ENCODE measurements around the gene DMAC1. TPM values are rescaled to one million over a fixed set of nuclear protein-coding genes. Genes with fewer than 3 reads are reported as not detected.

Gene DMAC1, protein sequence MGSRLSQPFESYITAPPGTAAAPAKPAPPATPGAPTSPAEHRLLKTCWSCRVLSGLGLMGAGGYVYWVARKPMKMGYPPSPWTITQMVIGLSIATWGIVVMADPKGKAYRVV
- total RNA-seq (100 to 1,000 TPM in 6 of 9 donors, 10 to 100 TPM in 3; 31.0 to 166 (median 110) TPM), polyA plus RNA-seq (10 to 100 TPM; 22.8 to 28.9 TPM)
- long read RNA-seq, donor 1, transcript DMAC1-201 (2 exons, 2,755 nt): major isoform, 111 of 133 reads
- long read RNA-seq, donor 1, partial matches to known transcripts: 0 of 133 reads
- long read RNA-seq, donor 1, other reads (novel, unspliced or antisense): 22 of 133 reads
- long read RNA-seq, donor 2, transcript DMAC1-201 (2 exons, 2,755 nt): major isoform, 55 of 70 reads
- long read RNA-seq, donor 2, partial matches to known transcripts: 5 of 70 reads
- long read RNA-seq, donor 2, other reads (novel, unspliced or antisense): 10 of 70 reads
- long read RNA-seq, donor 3, transcript DMAC1-201 (2 exons, 2,755 nt): major isoform, 78 of 97 reads
- long read RNA-seq, donor 3, partial matches to known transcripts: 0 of 97 reads
- long read RNA-seq, donor 3, other reads (novel, unspliced or antisense): 19 of 97 reads

DNA sequence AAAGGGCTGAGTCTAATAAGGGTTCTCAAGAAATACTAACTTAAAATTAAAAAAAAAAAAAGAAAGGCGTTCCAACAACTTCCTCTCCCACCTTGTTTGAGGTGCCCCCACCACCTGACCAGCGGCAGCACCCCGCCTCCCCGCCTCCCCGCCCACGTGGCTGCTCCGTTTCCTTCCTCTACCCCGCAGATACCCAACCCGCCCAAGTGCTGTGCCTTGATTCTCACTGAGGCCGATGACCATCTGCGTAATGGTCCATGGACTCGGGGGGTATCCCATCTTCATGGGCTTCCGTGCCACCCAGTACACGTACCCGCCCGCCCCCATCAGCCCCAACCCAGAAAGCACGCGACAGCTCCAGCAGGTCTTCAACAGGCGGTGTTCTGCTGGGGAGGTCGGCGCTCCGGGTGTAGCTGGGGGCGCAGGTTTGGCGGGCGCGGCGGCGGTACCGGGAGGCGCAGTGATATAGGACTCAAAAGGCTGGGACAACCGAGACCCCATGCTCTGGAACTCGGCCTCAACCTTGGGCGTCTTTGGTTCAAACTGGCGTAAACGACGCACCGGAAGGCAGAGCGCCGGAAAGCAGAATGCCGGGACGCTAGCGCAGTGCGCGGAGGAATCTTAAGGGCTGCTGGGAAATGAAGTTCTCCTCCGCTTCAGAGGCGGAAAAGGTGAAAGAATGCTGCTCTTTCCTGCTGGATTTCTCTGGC lies at the start of gene DMAC1:
TSS of gene DMAC1 (minus strand) at position 545 of the 710 bp plus-strand sequence. CDS start at position 501, 44 bp downstream.
- H3K9me3 ChIP-seq: no peaks in the 10 kb centered on the region
- WGBS, 4 donors: 0 to 1% (median 0%) methylated on average over 27 to 46 of the region's 46 CpGs
- intact Hi-C loops (cut with DNase I): no loop called here

DNA sequence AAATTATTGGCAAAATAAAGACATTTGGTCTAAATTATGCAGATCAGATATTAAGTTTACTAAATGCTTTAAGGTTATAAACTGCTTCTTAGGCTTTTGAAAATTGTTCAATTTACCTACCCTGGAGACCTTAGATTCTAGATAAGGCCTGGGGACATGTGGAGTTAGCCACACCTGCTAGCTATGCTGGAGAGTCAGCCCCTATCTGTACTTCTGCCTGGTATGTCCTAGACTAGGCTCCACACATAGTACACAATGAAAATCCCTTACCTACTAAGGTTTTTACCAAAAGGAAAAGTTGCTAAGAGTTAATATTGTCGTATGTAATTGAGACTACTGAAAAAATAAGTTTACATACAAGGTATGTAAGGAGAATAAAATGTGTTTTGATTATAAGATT lies 49.8 kb upstream of the DMAC1 start:
- ATAC-seq (no peak), DNase-seq (no peak)
- 76 to 85% (median 82%) methylated on average over 1 of the region's 1 CpG for WGBS, 4 donors
- H3K36me3 ChIP-seq: no peaks in the 10 kb centered on the region
- no peak for TF ChIP-seq POLR2A (IDR thresholded peaks at IDR 0.05)
- TF ChIP-seq, protein P1, sequence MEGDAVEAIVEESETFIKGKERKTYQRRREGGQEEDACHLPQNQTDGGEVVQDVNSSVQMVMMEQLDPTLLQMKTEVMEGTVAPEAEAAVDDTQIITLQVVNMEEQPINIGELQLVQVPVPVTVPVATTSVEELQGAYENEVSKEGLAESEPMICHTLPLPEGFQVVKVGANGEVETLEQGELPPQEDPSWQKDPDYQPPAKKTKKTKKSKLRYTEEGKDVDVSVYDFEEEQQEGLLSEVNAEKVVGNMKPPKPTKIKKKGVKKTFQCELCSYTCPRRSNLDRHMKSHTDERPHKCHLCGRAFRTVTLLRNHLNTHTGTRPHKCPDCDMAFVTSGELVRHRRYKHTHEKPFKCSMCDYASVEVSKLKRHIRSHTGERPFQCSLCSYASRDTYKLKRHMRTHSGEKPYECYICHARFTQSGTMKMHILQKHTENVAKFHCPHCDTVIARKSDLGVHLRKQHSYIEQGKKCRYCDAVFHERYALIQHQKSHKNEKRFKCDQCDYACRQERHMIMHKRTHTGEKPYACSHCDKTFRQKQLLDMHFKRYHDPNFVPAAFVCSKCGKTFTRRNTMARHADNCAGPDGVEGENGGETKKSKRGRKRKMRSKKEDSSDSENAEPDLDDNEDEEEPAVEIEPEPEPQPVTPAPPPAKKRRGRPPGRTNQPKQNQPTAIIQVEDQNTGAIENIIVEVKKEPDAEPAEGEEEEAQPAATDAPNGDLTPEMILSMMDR (IDR thresholded peaks at IDR 0.05): no peak
- no peaks in the 10 kb centered on the region for H3K4me1 ChIP-seq
- H3K4me3 ChIP-seq: no peak overlapping the region
- H3K27ac ChIP-seq: no peak overlapping the region
- H3K9me3 ChIP-seq: no peaks in the 10 kb centered on the region
- intact Hi-C loops (cut with DNase I): loop anchor here in 1 of 10 donors (10.0 kb wide), 1 partner anchor 1045 kb away; no protein-coding TSS in a partner anchor
- no peaks in the 10 kb centered on the region for H3K27me3 ChIP-seq

More for the DNA sequence above, at the start of gene DMAC1:
- peak in 1 of 2 donors; percentile 48 for TF ChIP-seq POLR2A (IDR thresholded peaks at IDR 0.05)
- TF ChIP-seq, protein P1 (IDR thresholded peaks at IDR 0.05): no peak
- peaks cover 0 to 16% (median 10%) of the 10 kb centered on the region in 12 donors for H3K4me1 ChIP-seq
- H3K27ac ChIP-seq: peak within 1 kb of the TSS; percentile 72 to 98 (median 94)
- H3K36me3 ChIP-seq: peaks cover 0 to 40% (median 27%) of the 10 kb centered on the region in 9 donors
- peak within 1 kb of the TSS; percentile 83 to 98 (median 92) for H3K4me3 ChIP-seq
- ATAC-seq (peak; percentile 94 to 99 (median 98)), DNase-seq (peak; percentile 79 to 88 (median 85))
- H3K27me3 ChIP-seq: no peaks in the 10 kb centered on the region

DNA sequence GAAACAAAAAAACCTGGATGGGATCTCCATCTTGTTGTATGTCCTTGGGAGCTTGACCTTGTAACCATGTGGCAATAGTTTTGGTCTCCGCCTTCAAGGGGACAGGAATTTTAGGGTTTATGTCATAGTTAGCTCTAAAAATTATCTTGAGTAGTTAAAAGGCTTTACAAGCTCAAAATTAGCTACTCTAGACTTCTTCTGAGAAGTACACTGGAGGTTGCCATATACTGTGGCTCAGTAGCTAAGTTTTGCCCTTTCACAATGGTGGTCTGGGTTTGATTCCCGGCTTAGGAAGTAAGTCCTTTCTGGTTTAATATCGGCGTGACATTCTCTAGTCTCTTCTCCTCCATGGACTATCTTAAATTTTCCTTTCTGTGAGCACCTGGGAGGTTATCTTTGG lies 48.9 kb upstream of the DMAC1 start:
- Histone ChIP-seq H3K4me1 (no peaks in the 10 kb centered on the region), H3K27ac (no peak overlapping the region), H3K36me3 (no peaks in the 10 kb centered on the region), H3K9me3 (no peaks in the 10 kb centered on the region), H3K4me3 (no peak overlapping the region), H3K27me3 (no peaks in the 10 kb centered on the region)
- no peak for DNase-seq
- intact Hi-C loops (cut with DNase I): loop anchor here in 1 of 10 donors (10.0 kb wide), 1 partner anchor 1046 kb away; no protein-coding TSS in a partner anchor
- 88 to 94% (median 91%) methylated on average over 4 of the region's 4 CpGs for whole genome bisulfite sequencing, 4 donors
- no peak for ATAC-seq
- TF ChIP-seq, protein P1 (IDR thresholded peaks at IDR 0.05): no peak
- TF ChIP-seq POLR2A (IDR thresholded peaks at IDR 0.05): no peak

All from heart left ventricle (tissue), 16 donors.